A204.1 (cell line): ENCODE results near the gene ZNF627.
"Not testable (repeated sequence)": the region's sequence is repeated elsewhere in the genome, so short reads cannot be mapped to it uniquely, and the experiment has no call there.

Experiments used
- FAIRE-seq: peaks from 2 replicates; lab custom pipeline; 2012; peaks lifted over from hg19 to GRCh38; lab: Jason Lieb, UNC

The ZNF627 gene

DNA sequence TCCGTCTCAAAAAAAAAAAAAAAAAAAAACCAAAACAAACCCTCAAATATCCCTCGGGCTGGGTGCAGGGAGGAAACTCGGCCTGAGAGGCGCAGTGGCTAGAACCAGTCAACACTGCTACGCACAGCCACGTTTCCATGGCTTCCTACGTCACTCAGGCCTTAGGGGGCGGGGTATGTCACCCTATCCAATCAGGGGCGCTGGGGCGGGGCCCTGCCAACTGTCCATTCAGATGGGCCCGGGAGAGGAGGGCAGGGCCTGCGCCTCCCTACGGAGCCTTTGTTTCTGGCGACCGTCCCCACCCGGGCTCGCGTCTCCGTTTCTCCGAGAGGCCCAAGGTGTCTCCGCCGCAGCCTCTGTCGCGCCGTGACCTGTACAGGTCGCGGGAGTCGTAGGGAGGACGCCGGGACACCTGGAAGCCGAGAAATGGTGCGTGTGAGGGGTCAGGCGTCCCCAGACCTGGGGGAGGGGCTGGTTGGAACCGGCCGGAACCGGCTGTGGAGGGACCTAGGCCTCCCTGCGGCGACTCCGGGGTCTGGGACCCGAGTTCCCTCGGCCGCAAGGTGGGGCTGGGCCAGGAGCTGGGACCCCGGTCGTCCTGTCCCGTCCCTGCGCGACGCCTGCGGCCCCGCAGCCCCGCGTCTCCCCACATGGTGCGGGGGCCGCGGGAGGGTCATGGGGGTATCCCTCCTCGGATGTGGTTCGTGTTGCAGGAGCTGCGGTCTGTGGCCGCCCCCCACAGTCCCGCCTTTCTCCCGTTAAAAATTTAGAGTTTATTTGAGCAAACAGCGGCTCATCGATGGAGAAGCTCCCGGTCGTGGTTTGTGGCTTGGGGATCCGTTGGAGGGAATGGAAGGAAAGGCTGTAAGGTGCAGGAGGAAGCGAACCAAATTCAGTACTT is at the start of gene ZNF627:
Gene ZNF627, plus strand, starts transcription at position 282 of the 901 bp plus-strand sequence. Its CDS starts 145 bp downstream, at position 427.
- FAIRE-seq, result peak; percentile 97

- FAIRE-seq, result no peak
Measured at GRCh38 chr19:11547929-11548700, 49.2 kb upstream of the ZNF627 start.

DNA sequence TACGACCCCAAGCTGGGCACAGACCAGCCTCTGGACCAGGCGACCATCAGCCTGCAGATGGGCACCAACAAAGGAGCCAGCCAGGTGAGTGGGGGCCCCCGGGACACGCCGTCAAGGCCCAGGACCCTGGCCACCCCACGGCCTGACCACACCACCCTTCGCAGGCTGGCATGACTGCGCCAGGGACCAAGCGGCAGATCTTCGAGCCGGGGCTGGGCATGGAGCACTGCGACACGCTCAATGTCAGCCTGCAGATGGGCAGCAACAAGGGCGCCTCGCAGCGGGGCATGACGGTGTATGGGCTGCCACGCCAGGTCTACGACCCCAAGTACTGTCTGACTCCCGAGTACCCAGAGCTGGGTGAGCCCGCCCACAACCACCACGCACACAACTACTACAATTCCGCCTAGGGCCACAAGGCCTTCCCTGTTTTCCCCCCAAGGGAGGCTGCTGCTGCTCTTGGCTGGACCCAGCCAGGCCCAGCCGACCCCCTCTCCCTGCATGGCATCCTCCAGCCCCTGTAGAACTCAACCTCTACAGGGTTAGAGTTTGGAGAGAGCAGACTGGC is 47.8 kb upstream of the ZNF627 start:
- no peak for FAIRE-seq

DNA sequence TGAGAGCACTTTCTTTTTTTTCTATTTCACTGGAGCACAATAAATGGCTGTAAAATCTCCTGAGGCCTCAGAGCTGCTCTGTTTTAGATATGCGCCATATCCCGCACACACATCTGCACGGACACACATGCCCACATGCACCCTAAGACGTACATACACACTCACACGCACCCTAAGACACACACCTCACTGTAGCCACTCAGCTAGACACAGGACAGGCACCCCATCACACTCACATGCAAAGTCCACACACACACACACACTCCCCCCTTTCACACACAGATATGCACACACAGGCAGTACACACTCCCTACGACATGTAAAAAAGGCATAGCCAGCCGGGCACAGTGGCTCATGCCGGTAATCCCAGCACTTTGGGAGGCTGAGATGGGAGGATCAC is 47.0 kb upstream of the ZNF627 start:
- no peak for FAIRE-seq

- no peak for FAIRE-seq
Measured at GRCh38 chr19:11551603-11552235, 45.6 kb upstream of the ZNF627 start.

DNA sequence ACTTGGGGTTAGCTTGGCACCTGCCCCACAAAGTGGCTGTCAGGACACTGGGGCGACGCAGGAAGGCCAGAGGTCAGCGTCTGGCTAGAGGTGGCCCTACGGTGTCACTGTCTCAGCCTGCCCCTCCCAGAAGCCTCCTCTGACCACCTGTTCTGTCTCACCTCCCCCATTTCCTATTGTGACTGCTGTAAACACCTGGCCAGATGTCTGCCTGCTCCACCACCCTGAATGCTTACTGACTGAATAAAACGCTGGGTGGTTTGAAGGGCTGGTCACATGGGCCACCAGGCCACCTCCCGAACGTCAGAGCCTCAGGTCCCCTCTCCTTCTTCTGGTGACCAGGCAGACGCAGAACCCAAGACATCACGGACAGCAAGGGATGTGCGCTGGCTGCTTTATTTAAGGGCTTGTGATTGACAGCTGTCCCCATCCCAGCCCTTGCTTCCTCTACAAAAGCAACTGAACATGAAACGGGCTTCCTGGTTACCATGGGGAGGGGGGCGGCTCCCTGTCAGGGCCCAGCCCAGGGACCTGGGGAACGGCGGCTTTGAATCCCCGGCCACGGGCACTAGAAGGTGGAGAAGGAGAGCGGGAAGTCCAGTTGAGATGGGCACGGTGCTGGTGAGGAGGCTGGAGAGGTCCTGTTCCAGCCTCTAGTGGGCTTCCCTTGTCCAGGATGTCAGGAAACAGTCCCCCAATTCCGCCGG is 44.5 kb upstream of the ZNF627 start:
- no peak for FAIRE-seq

DNA sequence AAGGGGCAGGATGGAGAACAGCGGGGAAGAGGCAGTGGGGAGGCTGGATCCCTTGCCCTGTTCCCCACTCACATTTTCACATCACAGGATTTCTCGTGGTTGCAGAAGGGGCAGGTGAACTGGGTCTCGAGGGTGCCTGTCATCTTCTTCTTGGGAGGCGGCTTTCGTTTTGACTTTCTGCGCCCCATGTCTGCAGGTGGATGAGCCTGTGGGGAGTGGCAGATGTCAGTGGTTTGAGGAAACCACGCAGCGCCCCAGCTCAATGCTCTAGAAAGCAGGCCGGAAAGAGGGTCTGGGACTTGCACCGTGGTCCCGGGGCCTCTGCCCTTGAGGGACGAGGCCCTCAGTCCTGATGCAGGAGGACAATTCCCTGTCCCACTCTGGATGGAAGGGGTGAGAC is 43.1 kb upstream of the ZNF627 start:
- no peak for FAIRE-seq

GRCh38 chr19:11555246-11555645 is 42.0 kb upstream of the ZNF627 start:
- no peak for FAIRE-seq

DNA sequence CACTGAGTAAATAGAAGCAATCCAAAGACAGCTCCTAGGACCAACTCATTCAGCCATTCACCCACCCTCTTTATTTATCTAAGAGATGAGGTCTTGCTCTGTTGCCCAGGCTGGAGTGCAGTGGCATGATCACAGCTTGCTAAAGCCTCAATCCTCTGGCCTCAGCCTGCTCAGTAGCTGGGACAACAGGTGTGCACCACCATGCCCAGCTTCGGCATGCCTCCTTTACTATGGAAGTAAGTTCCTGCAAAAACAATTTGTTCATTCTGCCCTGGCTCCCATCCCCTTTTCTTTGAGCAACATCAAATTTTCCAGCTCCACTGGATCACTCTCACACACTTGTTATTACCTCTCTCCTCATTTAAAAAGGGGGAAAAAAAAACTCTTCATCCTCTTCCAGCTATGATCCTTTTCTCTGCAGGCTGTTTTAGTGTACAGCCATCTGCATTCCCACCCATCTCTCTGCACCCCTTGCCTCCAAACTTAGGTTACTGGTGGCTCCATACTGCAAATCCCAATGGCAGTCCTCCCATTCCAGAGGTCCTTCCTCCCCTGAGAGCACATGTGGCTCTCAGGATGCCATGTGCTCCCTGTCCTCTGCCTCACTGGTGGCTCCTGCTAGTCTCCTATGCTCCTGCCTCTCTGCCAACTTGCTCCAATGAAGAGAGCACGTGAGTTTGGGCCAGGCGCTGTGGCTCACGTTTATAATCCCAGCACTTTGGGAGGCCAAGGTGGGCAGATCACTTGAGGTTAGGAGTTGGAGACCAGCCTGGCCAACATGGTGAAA is 40.5 kb upstream of the ZNF627 start:
- FAIRE-seq, result no peak

GRCh38 chr19:11558881-11559828 is 38.1 kb upstream of the ZNF627 start, which contains the start of gene ELOF1:
TSS of gene ELOF1 (minus strand) at chr19:11559230. CDS start at chr19:11554347, 4,883 bp downstream.
- peak; percentile 88 for FAIRE-seq

DNA sequence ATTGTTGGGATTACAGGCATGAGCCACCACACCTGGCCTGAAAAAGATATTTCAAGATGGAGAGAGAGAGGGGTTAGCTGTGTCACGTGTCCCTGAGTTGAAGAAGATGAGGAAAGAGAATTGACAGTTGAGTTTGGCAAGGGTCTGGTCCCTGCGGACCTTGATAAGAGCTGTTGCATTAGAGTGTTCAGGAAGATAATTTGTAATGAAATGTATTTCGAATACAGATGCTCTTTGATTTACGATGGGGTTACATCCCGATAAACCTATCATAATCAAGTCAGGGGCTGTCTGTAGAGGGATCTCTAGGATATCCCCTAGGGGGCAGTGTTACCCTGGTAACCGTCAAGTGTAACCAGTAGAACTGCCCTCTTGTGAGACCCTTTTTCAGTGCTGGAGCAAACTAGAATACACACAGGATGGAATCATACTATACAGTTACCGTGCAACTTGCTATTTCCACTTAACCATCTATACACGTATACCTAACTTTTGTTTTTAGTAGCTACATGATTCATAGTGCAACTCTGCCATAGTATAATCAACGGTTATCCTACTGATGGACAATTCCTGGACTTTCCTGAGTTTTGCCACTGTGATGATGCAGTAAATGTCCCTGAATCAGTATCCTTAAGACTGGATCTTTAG is 36.8 kb upstream of the ZNF627 start:
- peak; percentile 73 for FAIRE-seq

GRCh38 chr19:11563532-11563931 is 33.8 kb upstream of the ZNF627 start:
- no peak for FAIRE-seq

DNA sequence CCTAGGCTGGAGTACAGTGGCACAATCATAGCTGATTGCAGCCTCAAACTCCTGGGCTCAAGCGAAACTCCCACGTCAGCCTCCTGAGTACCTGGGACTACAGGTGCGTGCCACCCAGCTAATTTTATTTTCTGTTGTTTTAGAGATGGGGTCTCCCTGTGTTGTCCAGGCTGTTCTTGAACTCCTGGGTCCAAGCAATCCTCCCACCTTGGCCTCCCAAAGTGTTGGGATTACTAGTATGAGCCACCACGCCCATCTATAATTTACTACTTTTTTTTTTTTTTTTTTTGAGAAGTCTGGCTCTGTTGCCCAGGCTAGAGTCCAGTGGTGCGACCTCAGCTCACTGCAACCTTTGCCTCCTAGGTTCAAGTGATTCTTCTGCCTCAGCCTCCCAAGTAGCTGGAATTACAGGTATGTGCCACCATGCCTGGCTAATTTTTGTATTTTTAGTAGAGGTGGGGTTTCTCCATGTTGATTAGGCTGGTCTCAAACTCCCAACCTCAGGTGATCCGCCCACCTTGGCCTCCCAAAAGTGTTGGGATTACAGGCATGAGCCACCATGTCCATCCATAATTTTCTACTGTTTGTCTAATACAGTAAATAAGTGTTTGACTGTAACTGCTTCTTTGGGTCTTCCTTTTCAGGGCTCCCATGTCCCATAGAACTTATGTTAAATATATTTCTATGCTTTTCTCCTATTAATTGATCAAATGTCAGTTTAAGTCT is 33.0 kb upstream of the ZNF627 start:
- not testable (repeated sequence) for FAIRE-seq

- not testable (repeated sequence) for FAIRE-seq
Measured at GRCh38 chr19:11565649-11565980, 31.7 kb upstream of the ZNF627 start.

DNA sequence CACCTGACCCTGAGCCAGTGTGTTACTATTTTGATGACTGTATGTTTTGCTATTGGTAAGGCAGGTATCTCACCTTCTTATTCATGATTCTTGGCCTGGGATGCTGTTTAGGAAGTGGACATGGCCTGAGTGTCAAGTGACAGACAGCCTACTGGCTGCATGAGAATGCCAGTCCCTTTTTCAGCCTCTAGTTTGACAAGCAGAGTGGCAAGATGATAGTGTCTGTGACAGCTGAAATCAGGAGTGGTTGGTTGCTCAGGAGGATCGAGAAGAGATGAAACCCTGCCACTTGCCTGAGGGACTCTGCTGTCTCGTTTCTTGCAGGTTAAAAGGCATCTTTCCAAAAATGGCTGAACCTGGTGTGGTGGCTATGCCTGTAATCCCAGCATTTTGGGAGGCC is 31.1 kb upstream of the ZNF627 start:
- FAIRE-seq, result no peak

GRCh38 chr19:11570039-11570462 is 27.2 kb upstream of the ZNF627 start:
- FAIRE-seq, result no peak

DNA sequence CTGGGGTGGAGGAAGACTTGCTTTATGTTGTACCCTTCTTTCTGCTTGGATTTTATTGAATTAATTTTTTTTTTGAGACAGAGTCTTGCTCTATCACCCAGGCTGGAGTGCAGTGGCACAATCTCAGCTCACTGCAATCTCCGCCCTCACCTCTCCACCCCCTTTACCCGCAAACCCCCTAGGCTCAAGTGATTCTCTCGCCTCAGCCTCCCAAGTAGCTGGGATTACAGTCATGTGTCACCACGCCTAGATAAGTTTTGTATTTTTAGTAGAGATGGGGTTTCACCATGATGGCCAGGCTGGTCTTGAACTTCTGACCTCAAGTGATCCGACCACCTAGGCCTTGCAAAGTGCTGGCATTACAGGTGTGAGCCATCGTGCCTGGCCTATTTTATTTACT is 23.9 kb upstream of the ZNF627 start:
- not testable (repeated sequence) for FAIRE-seq

DNA sequence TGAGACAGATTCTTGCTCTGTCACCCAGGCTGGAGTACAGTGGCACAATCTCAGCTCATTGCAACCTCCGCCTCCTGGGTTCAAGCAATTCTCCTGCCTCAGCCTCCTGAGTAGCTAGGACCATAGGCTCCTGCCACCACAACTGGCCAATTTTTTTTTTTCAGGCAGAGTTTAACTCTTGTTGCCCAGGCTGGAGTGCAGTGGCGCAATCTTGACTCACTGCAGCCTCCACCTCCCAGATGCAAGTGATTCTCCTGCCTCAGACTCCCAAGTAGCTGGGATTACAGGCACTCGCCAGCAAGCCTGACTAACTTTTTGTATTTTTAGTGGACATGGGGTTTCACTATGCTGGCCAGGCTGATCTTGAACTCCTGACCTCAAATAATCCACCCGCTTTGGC is 23.5 kb upstream of the ZNF627 start:
- not testable (repeated sequence) for FAIRE-seq

GRCh38 chr19:11574689-11575088 is 22.6 kb upstream of the ZNF627 start:
- no peak for FAIRE-seq
